Sigmoid colon (tissue), 4 donors: ENCODE measurements around the gene ROBO1.

Source experiments
- CTCF ChIP-seq, 4 experiments: fragments of 450-650 bp in 3 of 4; fragments of 200-600 bp in 1 of 4; IDR thresholded peaks; one replicate each; pipeline ENCODE4 v1.5.1; 2016 to 2019; ENCODE audit warnings: antibody characterized with exemption in 4 of 4, mild to moderate bottlenecking in 3 of 4, moderate library complexity in 2 of 4
- EP300 ChIP-seq, 4 donors: sonication (generic); formaldehyde crosslinking; IDR thresholded peaks; one replicate each; pipeline ENCODE4 v1.6.1; 2017; ENCODE audit warnings: antibody characterized with exemption in 4 of 4
- POLR2A ChIP-seq, 2 donors: fragments of 450-650 bp; IDR thresholded peaks; one replicate each; pipeline ENCODE4 v1.6.1; 2016; ENCODE audit warnings: antibody characterized with exemption in 2 of 2, mild to moderate bottlenecking in 2 of 2, moderate library complexity in 2 of 2
- POLR2AphosphoS5 ChIP-seq, 4 donors: sonication (generic); formaldehyde crosslinking; IDR thresholded peaks; one replicate each; pipeline ENCODE4 v1.6.1; 2017; ENCODE audit warnings: antibody characterized with exemption in 4 of 4

GRCh38 chr3:78814893-78815562 is 952.8 kb downstream of the ROBO1 start:
- TF ChIP-seq CTCF (IDR thresholded peaks at IDR 0.05) (no peak), POLR2AphosphoS5 (IDR thresholded peaks at IDR 0.05) (no peak), EP300 (IDR thresholded peaks at IDR 0.05) (no peak), POLR2A (IDR thresholded peaks at IDR 0.05) (no peak)
